DND-41 (cell line): ENCODE results near the gene SPCS2.

Experiments used
- EZH2 ChIP-seq: IDR thresholded peaks from 3 replicates; pipeline ENCODE4 v1.6.1; 2012; ENCODE audit warnings: borderline replicate concordance, low read depth, mild to moderate bottlenecking, moderate library complexity, low read length, inconsistent platforms; ENCODE audit not compliant: severe bottlenecking
- TF ChIP-seq, protein P1 (sequence below): IDR thresholded peaks from 2 replicates; pipeline ENCODE4 v1.5.1; 2012; ENCODE audit warnings: borderline replicate concordance, low read length, moderate library complexity, mild to moderate bottlenecking; ENCODE audit not compliant: poor library complexity, severe bottlenecking; ENCODE audit errors: extremely low read depth

DNA sequence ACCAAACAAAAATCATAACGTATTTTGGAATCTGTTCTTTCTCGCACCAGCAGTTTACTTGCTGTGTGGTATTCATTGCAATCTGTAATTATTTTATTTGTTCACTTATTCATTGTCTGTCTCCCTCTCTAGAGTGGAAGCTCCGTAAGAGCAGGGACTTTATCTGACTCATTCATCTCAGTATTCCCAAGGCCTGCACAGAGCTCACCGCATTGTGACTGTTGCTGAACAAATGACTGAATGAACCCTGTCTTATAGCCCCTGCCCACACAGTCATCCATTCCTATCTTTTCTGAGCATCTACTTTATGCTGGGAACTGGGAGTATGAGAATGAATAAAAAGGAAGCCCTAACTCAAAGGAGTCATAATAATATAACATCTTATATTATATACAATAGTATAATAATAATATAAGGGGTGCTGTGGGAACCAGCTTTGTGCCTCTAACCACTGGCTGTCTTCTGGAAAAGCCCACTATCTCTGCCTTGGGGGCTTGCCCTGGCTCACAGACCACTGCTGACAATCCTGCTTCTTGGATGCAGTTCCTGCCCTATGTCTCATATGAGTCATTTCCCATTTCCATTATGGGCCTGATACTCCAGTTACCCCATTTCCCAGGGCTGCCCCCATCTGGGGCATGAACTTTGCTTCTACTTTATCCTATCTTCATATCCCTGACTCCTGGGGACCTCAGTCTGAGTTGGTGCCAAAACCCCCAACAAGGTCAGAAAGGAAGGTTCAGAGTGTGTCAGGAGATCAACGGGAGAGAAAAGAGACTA is 11.2 kb upstream of the SPCS2 start:
- TF ChIP-seq, protein P1, sequence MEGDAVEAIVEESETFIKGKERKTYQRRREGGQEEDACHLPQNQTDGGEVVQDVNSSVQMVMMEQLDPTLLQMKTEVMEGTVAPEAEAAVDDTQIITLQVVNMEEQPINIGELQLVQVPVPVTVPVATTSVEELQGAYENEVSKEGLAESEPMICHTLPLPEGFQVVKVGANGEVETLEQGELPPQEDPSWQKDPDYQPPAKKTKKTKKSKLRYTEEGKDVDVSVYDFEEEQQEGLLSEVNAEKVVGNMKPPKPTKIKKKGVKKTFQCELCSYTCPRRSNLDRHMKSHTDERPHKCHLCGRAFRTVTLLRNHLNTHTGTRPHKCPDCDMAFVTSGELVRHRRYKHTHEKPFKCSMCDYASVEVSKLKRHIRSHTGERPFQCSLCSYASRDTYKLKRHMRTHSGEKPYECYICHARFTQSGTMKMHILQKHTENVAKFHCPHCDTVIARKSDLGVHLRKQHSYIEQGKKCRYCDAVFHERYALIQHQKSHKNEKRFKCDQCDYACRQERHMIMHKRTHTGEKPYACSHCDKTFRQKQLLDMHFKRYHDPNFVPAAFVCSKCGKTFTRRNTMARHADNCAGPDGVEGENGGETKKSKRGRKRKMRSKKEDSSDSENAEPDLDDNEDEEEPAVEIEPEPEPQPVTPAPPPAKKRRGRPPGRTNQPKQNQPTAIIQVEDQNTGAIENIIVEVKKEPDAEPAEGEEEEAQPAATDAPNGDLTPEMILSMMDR = no peak
- TF ChIP-seq EZH2 = no peak
